DOHH2 (cell line): ENCODE measurements around the gene PSD4.

Source experiments
- H3F3A ChIP-seq: fragments of 200-600 bp; sonication (generic), shearing (Covaris generic); 2 replicates; pipeline ENCODE4 v1.6.0; 2016; ENCODE audit warnings: antibody characterized with exemption, mild to moderate bottlenecking; ENCODE audit not compliant: control insufficient read depth, insufficient read depth
- H3K27ac ChIP-seq: fragments of 200-600 bp; sonication (generic); 2 replicates; pipeline ENCODE4 v1.5.1; 2014; ENCODE audit warnings: low read depth, mild to moderate bottlenecking, low read length, moderate library complexity
- H3K27me3 ChIP-seq: fragments of 200-600 bp; sonication (generic); 2 replicates; pipeline ENCODE4 v1.6.1; 2014; ENCODE audit warnings: mild to moderate bottlenecking, low read length, mixed read lengths; ENCODE audit not compliant: control insufficient read depth
- H3K36me3 ChIP-seq: fragments of 200-600 bp; sonication (generic); 2 replicates; pipeline ENCODE4 v1.6.1; 2014; ENCODE audit warnings: mild to moderate bottlenecking, low read length, moderate library complexity, mixed read lengths; ENCODE audit not compliant: control insufficient read depth
- H3K4me1 ChIP-seq: fragments of 200-600 bp; sonication (generic); 2 replicates; pipeline ENCODE4 v1.6.1; 2014; ENCODE audit warnings: mild to moderate bottlenecking, low read length, mixed read lengths; ENCODE audit not compliant: control insufficient read depth
- H3K4me2 ChIP-seq: fragments of 200-600 bp; sonication (generic); 2 replicates; pipeline ENCODE4 v1.6.0; 2014; ENCODE audit warnings: mild to moderate bottlenecking, low read length, moderate library complexity
- H3K4me3 ChIP-seq: fragments of 200-600 bp; sonication (generic); 2 replicates; pipeline ENCODE4 v1.5.1; 2014; ENCODE audit warnings: mild to moderate bottlenecking, low read length, mixed read lengths
- H3K79me2 ChIP-seq: fragments of 200-600 bp; sonication (generic); 2 replicates; pipeline ENCODE4 v1.6.1; 2014; ENCODE audit warnings: mild to moderate bottlenecking, low read length, mixed read lengths; ENCODE audit not compliant: control insufficient read depth
- H3K9me2 ChIP-seq: fragments of 200-600 bp; sonication (generic); replicated peaks from 2 replicates; pipeline ENCODE4 v1.6.1; 2014; ENCODE audit warnings: mild to moderate bottlenecking, low read length, mixed read lengths; ENCODE audit not compliant: control insufficient read depth
- H3K9me3 ChIP-seq: fragments of 200-600 bp; sonication (generic); 2 replicates; pipeline ENCODE4 v1.6.1; 2014; ENCODE audit warnings: antibody characterized with exemption, low read length, mixed read lengths; ENCODE audit not compliant: control insufficient read depth, insufficient read depth
- H4K20me1 ChIP-seq: fragments of 200-600 bp; sonication (generic); 2 replicates; pipeline ENCODE4 v1.6.0; 2014; ENCODE audit warnings: low read depth, mild to moderate bottlenecking, antibody characterized with exemption, low read length, moderate library complexity; ENCODE audit not compliant: control insufficient read depth, insufficient read depth
- EZH2phosphoT487 ChIP-seq: fragments of 200-600 bp; sonication (generic); IDR thresholded peaks from 2 replicates; pipeline ENCODE4 v1.6.1; 2017; ENCODE audit warnings: borderline replicate concordance, mild to moderate bottlenecking, antibody characterized with exemption, low read length, moderate library complexity, mixed read lengths
- TF ChIP-seq, protein P1 (sequence below): fragments of 200-600 bp; sonication (generic); IDR thresholded peaks from one replicate; pipeline ENCODE4 v1.5.1; 2014; ENCODE audit warnings: antibody characterized with exemption, mild to moderate bottlenecking, low read depth, low read length; ENCODE audit not compliant: poor library complexity, severe bottlenecking

PSD4 gene

DNA sequence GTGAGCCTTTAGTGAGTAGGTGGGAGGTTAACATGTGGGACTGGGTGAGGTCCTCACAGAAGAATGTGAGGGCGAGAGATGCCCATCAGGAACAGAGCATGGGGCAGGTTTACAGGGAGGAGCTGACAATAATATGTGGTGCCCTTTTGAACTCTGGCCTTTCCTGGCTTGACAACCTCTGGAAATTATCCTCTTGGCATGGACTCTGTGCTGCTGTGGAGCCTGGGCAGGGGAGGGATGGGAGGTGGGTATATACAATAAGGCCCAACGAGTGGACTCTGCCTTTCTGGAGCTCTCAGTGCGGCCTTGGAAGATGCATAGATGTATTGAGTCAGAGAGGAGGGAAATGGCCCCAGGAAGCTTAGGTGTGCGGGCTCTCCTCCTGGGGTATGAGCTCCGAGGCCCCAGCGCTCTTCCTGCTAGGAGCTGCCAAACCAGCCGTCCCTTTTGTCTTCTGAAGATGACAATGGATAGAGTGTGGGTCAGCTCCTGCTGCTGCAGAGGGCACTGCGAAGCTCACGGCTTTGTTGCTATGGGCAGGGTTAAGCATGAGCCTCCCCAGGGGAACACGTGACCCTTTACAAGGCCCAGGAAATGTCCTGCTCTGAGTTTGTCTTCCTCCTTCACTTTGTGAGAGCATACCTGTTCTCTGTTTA lies 8.7 kb upstream of the PSD4 start:
- no peaks in the 10 kb centered on the region for H4K20me1 ChIP-seq
- no peaks in the 10 kb centered on the region for H3K9me2 ChIP-seq
- no peaks in the 10 kb centered on the region; the same call in 1 of the 2 replicates for H3F3A ChIP-seq
- peaks cover 9% of the 10 kb centered on the region for H3K4me1 ChIP-seq
- no peaks in the 10 kb centered on the region for H3K36me3 ChIP-seq
- H3K27me3 ChIP-seq = no peaks in the 10 kb centered on the region
- H3K4me2 ChIP-seq = no peak overlapping the region
- no peak overlapping the region for H3K4me3 ChIP-seq
- H3K79me2 ChIP-seq = no peaks in the 10 kb centered on the region
- H3K27ac ChIP-seq = no peak overlapping the region
- TF ChIP-seq EZH2phosphoT487 = no peak
- TF ChIP-seq, protein P1, sequence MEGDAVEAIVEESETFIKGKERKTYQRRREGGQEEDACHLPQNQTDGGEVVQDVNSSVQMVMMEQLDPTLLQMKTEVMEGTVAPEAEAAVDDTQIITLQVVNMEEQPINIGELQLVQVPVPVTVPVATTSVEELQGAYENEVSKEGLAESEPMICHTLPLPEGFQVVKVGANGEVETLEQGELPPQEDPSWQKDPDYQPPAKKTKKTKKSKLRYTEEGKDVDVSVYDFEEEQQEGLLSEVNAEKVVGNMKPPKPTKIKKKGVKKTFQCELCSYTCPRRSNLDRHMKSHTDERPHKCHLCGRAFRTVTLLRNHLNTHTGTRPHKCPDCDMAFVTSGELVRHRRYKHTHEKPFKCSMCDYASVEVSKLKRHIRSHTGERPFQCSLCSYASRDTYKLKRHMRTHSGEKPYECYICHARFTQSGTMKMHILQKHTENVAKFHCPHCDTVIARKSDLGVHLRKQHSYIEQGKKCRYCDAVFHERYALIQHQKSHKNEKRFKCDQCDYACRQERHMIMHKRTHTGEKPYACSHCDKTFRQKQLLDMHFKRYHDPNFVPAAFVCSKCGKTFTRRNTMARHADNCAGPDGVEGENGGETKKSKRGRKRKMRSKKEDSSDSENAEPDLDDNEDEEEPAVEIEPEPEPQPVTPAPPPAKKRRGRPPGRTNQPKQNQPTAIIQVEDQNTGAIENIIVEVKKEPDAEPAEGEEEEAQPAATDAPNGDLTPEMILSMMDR = no peak
- no peaks in the 10 kb centered on the region for H3K9me3 ChIP-seq

- no peaks in the 10 kb centered on the region for H3K27me3 ChIP-seq
- no peaks in the 10 kb centered on the region; the same call in 1 of the 2 replicates for H3F3A ChIP-seq
- no peak overlapping the region for H3K4me3 ChIP-seq
- H3K36me3 ChIP-seq = no peaks in the 10 kb centered on the region
- H3K9me2 ChIP-seq = no peaks in the 10 kb centered on the region
- H3K27ac ChIP-seq = no peak overlapping the region
- H4K20me1 ChIP-seq = no peaks in the 10 kb centered on the region
- H3K79me2 ChIP-seq = no peaks in the 10 kb centered on the region
- TF ChIP-seq, protein P1 = no peak
- TF ChIP-seq EZH2phosphoT487 = no peak
- H3K4me2 ChIP-seq = no peak overlapping the region
- H3K9me3 ChIP-seq = no peaks in the 10 kb centered on the region
- H3K4me1 ChIP-seq = peaks cover 9% of the 10 kb centered on the region
These were observed 7.6 kb upstream of the PSD4 start for GRCh38 chr2:113166187-113166645.

- Histone ChIP-seq H3K4me1 (peaks cover 9% of the 10 kb centered on the region), H3K79me2 (no peaks in the 10 kb centered on the region), H3K9me2 (no peaks in the 10 kb centered on the region), H3K4me3 (no peak overlapping the region), H3K27me3 (no peaks in the 10 kb centered on the region), H3K9me3 (no peaks in the 10 kb centered on the region), H3K27ac (no peak overlapping the region), H3K4me2 (no peak overlapping the region), H3F3A (no peaks in the 10 kb centered on the region), H4K20me1 (no peaks in the 10 kb centered on the region), H3K36me3 (no peaks in the 10 kb centered on the region)
- no peak for TF ChIP-seq EZH2phosphoT487
- TF ChIP-seq, protein P1 = no peak
These were observed 6.4 kb upstream of the PSD4 start for GRCh38 chr2:113167115-113167932.
